ENCODE data around the gene ANKMY1.

DNA sequence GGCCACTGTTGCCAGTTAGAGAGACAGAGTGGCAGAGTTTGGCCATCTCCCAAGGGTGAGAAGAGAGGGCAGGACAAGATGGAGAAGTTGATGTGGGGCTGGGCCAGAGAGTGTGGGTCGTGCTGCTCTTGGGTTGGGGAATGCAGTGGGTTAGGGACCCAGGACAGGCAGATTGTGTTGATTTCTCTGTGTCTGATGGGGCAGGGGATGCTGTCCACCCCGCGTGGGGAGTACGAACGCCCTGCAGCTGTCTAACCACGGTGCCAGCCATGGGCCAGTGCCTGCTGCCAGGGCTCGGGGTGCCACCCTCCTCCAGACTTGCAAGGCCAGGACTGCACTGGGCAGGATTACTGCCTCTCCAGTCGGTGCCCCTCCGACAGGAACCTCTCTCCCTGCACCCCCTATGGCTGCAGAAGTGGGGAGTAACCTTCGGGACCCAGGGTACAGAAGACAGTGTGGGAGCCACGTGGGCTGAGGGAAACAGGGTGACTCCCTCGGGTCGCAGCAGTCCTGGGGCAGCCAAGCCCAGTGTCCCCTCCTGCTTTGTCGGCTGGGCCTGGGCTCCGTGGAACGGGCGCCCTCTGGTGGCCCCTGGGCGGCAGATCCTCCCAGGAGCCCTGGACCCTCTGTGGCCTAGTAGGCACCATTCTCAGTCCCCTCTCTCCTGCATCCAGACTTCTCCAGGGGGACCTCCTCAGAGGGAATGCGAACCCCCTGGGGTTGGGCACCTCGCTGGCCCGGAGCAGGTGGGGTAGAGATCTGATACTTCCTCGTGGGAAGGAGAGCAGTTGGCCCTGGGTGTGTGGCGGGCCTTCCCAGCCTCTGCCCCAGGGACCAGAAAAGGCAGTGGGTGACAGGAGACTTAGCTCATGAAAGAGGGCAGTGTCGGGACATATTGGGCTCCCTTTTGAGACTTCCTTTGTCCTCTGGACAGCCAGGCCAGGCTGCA lies 119.7 kb downstream of the ANKMY1 start:
- TF ChIP-seq, protein P1, sequence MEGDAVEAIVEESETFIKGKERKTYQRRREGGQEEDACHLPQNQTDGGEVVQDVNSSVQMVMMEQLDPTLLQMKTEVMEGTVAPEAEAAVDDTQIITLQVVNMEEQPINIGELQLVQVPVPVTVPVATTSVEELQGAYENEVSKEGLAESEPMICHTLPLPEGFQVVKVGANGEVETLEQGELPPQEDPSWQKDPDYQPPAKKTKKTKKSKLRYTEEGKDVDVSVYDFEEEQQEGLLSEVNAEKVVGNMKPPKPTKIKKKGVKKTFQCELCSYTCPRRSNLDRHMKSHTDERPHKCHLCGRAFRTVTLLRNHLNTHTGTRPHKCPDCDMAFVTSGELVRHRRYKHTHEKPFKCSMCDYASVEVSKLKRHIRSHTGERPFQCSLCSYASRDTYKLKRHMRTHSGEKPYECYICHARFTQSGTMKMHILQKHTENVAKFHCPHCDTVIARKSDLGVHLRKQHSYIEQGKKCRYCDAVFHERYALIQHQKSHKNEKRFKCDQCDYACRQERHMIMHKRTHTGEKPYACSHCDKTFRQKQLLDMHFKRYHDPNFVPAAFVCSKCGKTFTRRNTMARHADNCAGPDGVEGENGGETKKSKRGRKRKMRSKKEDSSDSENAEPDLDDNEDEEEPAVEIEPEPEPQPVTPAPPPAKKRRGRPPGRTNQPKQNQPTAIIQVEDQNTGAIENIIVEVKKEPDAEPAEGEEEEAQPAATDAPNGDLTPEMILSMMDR (IDR thresholded peaks at IDR 0.05): peak; percentile 96
- TF ChIP-seq ZFX (IDR thresholded peaks at IDR 0.05; ENCODE audit: borderline replicate concordance): no peak

Measured in 22Rv1 (cell line).